Stimulated activated CD4-positive, alpha-beta T cell treated with anti-CD3 and anti-CD28 coated beads, Interleukin-1b, Interleukin-23, amount 100 ng/mL, for 4 hours (primary cell): ENCODE measurements around the gene SNRPA.
"Not testable (repeated sequence)": the region's sequence is repeated elsewhere in the genome, so short reads cannot be mapped to it uniquely, and the experiment has no call there.

ENCODE experiments used
- DNase-seq, 2 donors: peaks; one replicate each; pipeline ENCODE4 v3.0.0-alpha.2; 2020; ENCODE audit warnings: low read depth in 2 of 2

Gene SNRPA

GRCh38 chr19:40721140-40721486 is 29.9 kb upstream of the SNRPA start:
- no peak for DNase-seq

GRCh38 chr19:40721936-40722661 is 28.9 kb upstream of the SNRPA start:
- DNase-seq: no peak

GRCh38 chr19:40723661-40724254 is 27.2 kb upstream of the SNRPA start:
- no peak for DNase-seq

GRCh38 chr19:40724315-40724714 is 26.7 kb upstream of the SNRPA start:
- DNase-seq: no peak

GRCh38 chr19:40724855-40725254 is 26.1 kb upstream of the SNRPA start:
- no peak for DNase-seq

- no peak for DNase-seq
Observed at GRCh38 chr19:40726279-40726678, 24.7 kb upstream of the SNRPA start.

- not testable (repeated sequence) for DNase-seq
Observed at GRCh38 chr19:40730065-40730464, 20.9 kb upstream of the SNRPA start.

- not testable (repeated sequence) for DNase-seq
Observed at GRCh38 chr19:40732304-40732703, 18.7 kb upstream of the SNRPA start.

- no peak for DNase-seq
Observed at GRCh38 chr19:40733149-40733548, 17.9 kb upstream of the SNRPA start.

GRCh38 chr19:40735013-40735771 is 15.8 kb upstream of the SNRPA start:
- no peak for DNase-seq

- no peak for DNase-seq
Observed at GRCh38 chr19:40736661-40737060, 14.3 kb upstream of the SNRPA start.

- DNase-seq: no peak
Observed at GRCh38 chr19:40737102-40737644, 13.8 kb upstream of the SNRPA start.

- no peak for DNase-seq
Observed at GRCh38 chr19:40739030-40739839, 11.8 kb upstream of the SNRPA start.

GRCh38 chr19:40739871-40740703 is 10.9 kb upstream of the SNRPA start:
- DNase-seq: no peak

GRCh38 chr19:40740747-40741146 is 10.3 kb upstream of the SNRPA start:
- DNase-seq: no peak

GRCh38 chr19:40741527-40742390 is 9.2 kb upstream of the SNRPA start:
- DNase-seq: no peak

GRCh38 chr19:40742477-40742876 is 8.5 kb upstream of the SNRPA start:
- no peak for DNase-seq

GRCh38 chr19:40742886-40743285 is 8.1 kb upstream of the SNRPA start:
- no peak for DNase-seq

GRCh38 chr19:40743926-40744325 is 7.1 kb upstream of the SNRPA start:
- DNase-seq: no peak
